ENCODE data around the gene ARMC12. TPM values are rescaled to one million over a fixed set of nuclear protein-coding genes. Genes with fewer than 3 reads are reported as not detected.

ARMC12 gene
- total RNA-seq, 1 donor from 2014 or later, result not detected

DNA sequence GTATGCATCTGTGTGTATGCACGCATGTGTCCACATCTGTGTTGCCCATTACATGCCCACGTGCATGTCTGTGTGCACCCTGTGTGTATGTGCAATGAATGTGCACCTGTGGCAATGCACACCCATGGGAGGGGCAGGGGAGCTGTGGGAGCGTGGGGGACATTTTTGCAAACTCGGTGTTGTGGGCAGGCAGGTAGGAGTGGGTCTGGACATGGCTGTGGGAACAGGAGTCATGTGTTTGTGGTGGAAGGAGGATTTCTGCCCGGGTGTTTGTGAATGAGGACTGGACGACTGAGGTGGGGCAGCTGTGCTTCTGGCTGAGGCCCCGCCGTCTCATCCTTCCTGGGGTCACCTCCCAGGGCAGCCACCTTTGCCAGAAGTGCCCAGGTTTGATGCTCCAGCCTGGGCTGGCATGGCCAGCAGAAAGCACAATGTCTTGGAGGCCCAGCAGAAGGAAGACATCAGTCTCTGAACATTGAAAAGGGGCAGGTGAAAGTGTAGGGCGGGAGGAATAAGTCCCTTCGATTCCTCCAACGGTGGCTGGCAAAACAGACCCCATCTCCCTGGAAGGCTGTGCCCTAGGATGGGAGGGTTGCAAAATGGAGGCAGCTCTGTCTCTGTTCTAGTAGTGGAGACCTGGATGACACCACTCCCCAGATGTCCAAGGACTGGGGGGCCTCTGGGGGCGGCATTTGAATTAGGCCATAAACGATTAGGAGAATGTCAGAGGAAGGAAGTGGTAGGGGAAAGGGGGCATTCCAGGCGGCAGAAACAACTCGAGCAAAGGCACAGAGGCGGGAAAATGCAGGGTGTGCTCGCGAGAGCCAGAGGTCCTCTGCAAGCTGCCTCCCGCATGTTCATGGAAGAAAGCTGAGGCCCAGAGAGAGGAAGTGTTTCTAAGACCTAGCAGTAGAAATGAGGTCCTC lies 19.1 kb upstream of the ARMC12 start:
- DNase-seq (no peak), ATAC-seq (no peak)
- intact Hi-C loops (cut with micrococcal nuclease), result no loop called here

DNA sequence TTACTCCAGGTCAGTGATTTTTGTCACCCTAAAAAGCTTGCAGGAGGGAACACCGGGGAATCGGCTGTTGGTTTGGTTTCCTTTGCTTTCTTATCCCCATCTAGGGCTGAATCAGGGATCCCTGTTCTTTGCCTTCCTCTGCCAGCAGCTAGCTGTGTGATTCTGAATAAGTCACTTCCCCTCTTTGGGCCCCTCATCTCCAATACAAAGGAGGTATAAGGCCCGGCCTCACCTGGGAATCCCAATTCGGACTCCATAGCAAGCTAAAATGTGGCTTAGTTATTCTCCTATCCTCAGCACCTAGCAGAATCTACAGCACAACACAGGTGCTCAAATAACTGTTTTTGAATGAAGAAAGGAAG lies 18.5 kb upstream of the ARMC12 start:
- no peak for ATAC-seq
- intact Hi-C loops (cut with micrococcal nuclease), result no loop called here
- no peak for DNase-seq

DNA sequence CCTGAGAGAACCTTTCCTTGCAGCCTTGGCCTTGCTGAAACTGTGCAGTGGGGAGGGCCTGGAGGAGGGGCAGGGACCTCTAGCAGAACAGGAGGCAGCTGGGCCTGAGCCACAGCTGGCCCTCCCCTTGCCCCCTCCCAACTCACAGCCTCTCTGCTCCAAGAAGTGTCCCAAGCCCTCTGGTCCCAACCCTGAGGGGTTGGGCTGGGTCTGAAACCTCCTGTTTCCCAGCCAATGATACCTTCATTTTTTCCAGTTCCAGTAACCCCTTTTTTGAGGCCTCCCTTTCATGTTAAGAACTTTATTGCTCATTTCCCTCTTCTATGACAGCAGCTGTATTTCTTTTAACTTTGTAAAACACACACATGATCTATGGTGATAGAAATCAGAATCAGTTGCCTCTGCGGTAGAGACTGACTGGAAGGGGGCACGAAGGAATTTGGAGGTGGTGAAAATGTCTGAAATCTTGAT lies 17.9 kb upstream of the ARMC12 start:
- DNase-seq (peak; percentile 49), ATAC-seq (peak; percentile 23)
- intact Hi-C loops (cut with micrococcal nuclease), result no loop called here

DNA sequence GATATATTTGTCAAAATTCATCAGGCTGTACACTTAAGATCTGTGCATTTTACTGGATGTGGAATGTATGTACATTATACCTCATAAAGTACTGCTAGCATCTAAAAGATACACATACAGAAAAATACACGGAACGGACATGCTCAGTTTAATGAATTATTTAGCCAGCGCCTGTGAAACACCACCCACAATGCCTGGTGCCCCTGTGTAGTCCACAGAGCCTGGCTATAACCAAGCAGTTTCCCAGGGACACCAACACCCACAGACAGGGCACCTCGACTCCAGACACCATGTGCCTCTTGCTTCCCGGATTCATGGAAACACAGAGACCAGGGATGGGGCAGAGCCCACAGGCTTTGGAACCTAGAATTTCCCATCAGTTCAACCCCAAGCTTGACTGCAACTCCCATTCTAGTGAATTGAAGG lies 17.4 kb upstream of the ARMC12 start:
- peak; percentile 9 for ATAC-seq
- intact Hi-C loops (cut with micrococcal nuclease), result no loop called here
- no peak for DNase-seq

DNA sequence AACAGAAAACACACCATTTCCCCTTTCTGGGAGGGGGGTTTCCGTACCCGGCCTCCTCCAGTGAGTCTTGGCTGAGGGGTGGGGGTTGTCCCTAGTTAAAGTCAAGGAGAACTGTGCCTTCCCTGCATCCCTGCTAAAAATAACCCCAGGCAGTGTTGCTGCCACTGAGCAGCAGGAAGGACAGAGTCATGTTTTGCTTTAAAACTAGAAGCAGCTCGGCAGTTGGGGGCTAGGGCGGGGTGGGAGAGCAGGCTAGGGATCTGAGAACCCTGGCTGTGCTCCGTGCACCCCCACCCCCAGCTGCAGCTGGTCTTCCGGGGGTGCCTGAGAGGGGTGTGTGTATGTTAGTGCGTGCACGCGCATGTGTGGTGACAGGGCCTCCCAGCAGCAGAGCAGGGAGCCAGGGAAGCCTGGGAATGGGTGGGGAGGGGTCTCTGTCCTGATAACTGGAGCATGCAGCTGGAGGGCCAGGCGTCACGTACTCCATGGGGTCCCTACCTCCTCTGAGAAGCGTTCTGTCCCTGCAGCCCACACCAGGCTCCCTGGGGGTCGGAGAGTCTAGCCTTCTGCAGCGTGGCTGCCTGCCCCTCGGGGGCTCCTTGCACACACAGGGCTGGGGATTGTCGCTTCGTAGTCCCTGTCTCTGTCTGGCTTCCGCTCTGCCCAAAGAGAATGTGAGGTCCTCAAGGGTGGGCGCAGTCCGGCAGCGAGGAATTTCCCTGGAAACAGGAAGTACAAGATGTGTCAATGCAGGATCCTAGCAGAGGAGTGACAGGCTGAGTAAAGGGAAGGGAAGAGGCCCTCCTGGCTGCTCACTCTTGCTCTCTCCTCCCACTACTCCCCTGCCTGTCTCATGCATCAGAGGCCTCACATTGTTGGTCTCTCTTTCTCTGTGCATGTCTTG lies 16.8 kb upstream of the ARMC12 start:
- intact Hi-C loops (cut with micrococcal nuclease), result no loop called here
- peak; percentile 74 for DNase-seq

DNA sequence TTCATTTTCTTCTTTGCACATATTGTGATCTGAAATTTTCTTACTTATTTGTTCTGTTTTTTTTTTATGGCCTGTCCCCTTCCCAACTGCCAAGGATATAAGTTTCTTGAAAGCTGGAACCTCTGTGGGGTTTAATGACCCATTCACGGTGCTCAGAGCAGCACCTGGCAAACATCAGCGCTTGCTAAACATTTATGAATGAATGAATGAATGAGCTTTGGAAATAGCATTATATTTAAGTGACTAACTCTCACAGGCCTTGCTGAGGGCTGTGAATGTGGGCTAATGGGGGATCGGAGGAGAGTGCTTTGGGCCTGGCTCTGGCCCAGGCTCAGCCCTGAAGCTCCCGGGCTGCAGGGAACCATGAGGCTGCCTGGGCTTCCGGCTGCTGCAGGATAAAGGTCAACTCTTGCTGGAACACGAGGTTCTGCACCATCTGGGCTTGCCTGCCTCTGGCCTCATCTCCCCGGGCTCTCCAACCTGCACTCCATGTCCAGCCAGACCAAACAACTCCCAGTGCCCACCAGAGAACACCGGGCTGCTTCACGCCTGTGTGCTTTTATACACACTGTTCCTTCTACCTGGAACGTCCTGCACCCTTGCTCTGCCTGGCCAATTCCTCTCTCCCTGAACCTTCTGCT lies 14.6 kb upstream of the ARMC12 start:
- intact Hi-C loops (cut with micrococcal nuclease), result no loop called here
- DNase-seq (peak; percentile 78), ATAC-seq (peak; percentile 15)

More for the DNA sequence above, 16.8 kb upstream of the ARMC12 start:
- ATAC-seq, result peak; percentile 76

DNA sequence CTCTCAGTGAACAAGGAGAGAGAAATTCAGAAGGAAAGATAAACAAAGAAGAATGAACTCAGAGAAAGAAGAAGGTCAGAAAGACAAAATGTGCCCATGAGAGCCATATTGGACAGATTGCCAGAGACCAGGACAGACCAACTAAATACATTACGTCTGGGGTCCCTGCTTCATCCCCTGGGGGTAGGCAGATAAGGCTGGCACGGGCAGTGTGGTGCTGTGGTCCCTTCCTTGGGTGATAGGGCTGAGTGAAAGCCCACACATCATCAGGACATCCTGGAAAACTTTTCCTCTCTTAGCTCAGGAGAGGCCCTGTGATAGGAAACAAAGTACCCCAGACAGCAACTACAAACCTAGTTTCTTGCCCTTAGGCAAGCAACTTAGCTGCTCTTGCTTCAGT lies 13.2 kb upstream of the ARMC12 start:
- DNase-seq, result no peak
- ATAC-seq, result no peak
- intact Hi-C loops (cut with micrococcal nuclease), result no loop called here

DNA sequence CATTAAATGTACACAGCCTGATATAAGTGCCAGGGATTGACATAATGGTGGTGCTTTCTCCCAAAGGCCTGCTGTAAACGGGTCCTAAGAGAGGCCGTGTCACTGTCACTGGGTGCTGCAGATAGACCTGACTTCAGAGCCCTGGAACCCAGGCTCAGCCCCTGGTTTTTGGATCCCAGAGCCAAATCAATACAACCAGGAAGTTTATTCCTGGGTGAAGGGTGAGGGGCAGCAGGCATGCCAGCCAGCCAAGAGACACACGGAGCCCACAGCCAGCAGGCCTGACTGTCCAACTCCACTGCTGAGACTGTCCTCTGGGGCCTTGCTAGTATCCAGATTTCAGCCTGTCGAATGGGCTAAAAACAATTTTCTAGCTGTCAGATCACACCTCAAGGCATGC lies 12.8 kb upstream of the ARMC12 start:
- ATAC-seq (no peak), DNase-seq (no peak)
- intact Hi-C loops (cut with micrococcal nuclease), result no loop called here

DNA sequence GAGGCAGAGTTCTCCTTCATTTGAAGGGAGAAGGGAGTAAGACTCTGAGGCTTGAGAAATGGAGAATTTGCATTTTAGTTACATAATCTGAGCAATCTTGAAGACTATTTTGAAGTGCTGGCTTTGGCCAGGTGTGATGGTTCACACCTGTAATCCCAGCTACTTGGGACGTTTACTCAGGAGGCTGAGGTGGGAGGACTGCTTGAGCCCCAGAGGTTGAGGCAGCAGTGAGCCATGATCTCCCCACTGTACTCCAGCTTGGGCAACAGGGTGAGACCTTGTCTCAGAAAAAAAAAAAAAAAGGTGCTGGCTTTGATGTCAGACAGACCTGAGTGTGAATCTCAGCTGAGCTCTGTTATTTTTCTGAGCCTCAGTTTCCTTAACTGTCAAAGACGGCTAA lies 12.4 kb upstream of the ARMC12 start:
- intact Hi-C loops (cut with micrococcal nuclease), result no loop called here
- ATAC-seq (no peak), DNase-seq (no peak)

DNA sequence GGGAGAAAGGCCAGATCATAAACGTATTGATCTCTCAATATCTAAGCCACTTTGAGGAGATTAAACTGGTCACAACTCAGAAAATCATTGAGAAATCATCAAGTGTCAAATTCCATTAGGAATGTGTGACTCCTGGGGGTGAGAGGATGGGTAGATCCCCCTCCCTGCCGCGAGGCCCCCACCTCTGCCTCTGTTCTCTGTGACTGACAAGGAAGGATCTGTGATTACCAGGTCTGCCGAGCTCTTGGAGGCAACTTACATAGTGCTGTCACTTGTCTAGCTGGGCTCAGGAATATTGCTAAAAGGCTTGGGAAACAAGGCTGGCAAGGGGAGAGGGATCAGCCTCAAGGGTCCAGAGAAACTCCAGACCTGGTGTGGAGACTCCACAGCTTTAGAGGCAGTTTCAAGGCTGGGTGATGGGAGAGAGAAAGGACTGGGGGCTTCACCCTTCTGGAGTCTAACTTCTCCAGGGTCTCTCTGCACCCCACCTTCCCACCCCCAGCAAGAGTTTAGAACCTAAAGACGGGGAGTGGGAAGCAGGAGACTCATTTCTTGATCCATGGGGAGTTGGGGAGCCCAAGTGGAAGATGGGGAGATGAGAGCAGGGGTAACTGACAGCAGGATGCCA lies 11.6 kb upstream of the ARMC12 start:
- DNase-seq, result no peak
- no peak for ATAC-seq
- intact Hi-C loops (cut with micrococcal nuclease), result loop anchor here (5.0 kb wide), 1 partner anchor 123 kb away; no protein-coding TSS in a partner anchor

DNA sequence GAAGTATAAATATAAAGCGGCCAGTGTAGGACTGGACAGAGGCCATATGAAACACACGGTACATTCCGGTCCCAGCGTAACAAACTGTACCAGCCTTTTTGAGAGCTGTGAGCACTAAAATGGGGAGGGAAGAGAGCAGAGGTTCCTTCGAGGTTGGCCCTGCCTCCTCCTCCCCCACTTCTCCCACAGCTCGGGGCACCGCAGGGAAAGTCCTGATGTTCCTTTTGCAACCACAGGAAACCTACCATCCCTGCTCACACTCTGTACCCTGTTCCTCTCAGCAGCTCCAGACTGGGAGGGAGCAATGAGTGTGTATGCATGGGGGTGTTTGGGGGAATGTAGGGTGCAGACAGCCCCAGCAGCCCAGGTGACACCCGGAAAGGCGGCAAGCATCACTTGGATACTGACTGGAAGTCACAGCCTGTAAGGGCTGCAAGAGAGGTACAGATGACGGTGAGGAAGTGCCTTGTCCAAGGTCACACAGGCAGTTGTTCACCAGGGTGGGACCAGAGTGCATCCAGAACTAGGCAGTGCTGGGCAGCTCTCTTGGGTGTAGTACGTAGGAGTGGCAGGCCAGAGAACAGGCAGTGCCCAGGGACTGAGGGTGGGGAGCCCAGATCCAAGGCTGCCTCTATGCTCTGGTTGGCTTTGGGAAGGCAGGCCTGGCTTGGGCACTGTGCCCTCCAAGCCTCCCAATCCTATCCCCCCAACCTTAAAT lies 11.0 kb upstream of the ARMC12 start:
- ATAC-seq, result peak; percentile 40
- intact Hi-C loops (cut with micrococcal nuclease), result loop anchor here (5.0 kb wide), 1 partner anchor 124 kb away; no protein-coding TSS in a partner anchor
- peak; percentile 74 for DNase-seq

DNA sequence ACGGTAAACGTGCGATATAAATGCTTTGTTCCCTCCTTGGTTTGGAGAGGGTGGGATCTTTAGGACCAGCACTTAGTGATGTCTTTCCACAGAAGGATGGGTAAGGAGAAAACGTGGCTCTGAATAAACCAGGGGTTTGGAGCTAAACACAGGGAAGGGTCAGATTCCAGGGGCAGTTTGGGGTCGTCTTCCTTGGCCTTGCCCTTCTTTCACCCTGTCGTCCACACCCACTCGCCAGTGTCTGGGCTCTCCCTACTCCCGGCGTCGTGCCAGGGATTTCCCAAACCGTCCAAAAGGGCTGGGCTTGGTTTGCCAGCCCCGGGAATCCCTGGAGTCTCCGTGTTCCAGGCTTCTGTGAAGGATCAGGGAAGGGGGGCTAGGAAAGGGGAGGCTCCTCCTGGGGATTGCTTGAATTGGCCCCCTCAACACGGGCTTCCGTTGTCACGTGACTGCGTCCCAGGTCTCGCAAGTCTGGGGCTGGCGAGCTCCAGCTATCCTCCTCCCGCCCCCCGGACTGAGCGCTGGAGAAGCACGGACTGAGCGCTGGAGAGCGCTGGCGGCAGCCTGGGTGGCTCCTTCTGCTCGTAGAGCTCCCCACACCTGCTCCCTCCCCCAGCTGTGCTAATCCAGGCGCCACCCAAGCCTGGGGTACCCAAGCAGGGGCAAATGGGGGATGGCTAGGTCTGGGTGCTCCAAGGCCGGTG lies 9.4 kb upstream of the ARMC12 start:
- peak; percentile 36 for ATAC-seq
- peak; percentile 93 for DNase-seq
- intact Hi-C loops (cut with micrococcal nuclease), result loop anchor here (5.0 kb wide), 1 partner anchor 125 kb away; no protein-coding TSS in a partner anchor

DNA sequence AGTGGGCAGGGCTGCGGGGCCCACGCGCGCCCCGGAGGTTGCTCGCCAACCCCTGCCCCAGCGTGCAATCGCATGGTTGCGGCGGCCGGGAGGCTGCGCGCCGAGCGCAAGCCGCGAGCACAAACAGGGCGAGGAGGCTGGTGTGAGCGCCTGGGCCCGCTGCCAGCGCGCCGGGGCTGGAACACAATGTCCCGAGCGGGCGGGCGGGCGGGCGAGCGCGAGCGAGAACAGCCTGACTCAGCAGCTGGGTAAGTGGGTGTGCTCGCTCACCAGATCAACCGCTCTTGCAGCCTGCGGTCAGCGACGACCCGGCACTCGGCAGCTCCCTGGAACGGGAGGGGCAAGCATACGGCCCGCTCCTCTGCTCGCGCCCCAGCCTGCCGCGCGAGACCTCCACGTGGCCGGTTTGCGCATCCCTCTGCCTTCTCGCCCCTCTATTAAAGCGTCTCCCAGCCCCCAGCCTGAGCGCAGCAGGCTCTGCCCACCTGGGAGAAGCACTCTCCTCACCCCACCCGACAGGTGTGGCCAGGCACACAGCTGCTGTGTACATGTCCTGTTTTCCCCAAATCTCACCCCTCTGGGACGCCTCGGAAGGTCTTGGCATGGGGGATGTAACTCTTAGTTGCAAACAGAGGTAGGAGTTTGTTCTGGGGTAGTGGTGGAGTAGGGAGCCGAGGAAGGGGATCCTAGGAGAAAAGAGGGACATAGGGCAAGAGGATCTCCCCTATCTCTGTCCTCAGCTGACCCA lies 8.7 kb upstream of the ARMC12 start:
- DNase-seq (peak; percentile 98), ATAC-seq (peak; percentile 63)
- intact Hi-C loops (cut with micrococcal nuclease), result loop anchor here (5.0 kb wide), 1 partner anchor 126 kb away; no protein-coding TSS in a partner anchor

DNA sequence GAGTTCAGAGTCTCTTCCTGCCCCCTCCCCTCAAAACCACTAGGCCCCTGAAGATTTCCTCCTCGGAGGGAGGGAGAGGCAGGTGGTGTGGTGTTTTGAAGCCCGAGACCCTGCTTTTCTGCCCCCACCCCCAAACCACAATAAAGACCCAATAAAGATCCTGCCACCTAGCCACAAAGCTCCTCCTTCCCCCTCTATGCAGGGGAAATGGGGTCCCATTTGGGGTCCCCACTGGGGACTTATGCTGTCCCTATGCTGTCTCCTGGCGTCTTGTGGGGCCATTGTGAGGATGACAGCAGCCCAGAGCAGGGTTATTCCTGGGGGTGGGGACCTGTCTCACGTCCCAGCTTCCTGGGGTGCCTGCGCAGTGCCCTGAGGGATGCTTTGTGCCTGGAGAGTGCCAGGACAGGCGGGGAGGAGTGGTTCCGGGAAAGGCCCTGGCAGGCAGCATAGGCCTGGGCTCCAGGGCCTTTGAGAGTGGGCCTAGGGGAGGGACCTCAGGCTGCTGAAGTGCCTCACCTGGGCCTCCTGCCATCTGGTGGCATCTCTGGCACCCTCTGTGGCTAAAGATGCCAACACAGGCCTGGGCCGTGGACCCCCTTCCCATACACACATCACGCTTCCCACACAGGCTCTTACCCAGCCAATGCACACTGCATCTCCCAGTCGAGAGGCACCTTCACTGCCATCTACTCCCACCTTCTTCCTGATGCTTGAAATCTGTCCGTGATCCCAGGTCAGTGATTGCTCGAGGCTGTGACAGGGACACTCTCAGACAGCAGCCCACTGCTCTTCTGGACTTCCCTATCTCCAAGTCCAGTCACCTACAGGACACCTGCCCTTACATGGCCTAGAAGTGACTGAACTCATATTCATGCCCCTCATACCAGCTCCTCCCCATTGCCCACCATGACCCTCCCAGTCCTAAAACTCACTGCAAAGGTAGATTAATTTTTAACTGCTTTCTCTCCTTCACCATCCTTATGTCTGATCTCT lies 7.9 kb upstream of the ARMC12 start:
- DNase-seq (peak; percentile 83), ATAC-seq (peak; percentile 3)
- intact Hi-C loops (cut with micrococcal nuclease), result loop anchor here (5.0 kb wide), 1 partner anchor 127 kb away; no protein-coding TSS in a partner anchor

DNA sequence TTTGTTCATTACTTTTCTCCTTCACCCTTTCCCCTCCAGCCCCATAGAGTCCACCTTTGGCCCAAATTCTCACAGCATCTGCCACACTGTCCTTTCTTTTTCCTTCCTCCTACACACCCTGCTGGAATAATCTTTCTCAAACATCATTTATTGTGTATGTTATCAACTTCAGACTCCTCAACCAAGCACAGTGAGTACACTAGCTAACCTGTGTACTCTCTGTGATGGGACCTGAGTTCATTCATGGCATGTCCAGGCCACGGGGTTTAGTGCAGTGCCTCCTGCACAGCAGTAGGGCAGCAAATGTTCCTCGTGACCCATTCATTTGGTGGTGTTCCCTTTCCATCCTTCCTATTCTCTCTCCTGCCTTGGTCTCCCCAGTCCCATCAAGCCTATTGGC lies 7.1 kb upstream of the ARMC12 start:
- ATAC-seq, result no peak
- intact Hi-C loops (cut with micrococcal nuclease), result loop anchor here (2.0 to 5.0 kb wide), 2 partner anchors 43 to 127 kb away; no protein-coding TSS in a partner anchor
- no peak for DNase-seq

All from left ventricle myocardium superior (tissue), 1 donor.